Measurements from ENCODE around the gene ATXN7L3. TPM values are rescaled to one million over a fixed set of nuclear protein-coding genes. Genes with fewer than 3 reads are reported as not detected.
A peak's percentile ranks its signal among the peaks of the same experiment; 100 is the strongest.
"Not testable (repeated sequence)": the region's sequence is repeated elsewhere in the genome, so short reads cannot be mapped to it uniquely, and the experiment has no call there.

Gene ATXN7L3
- total RNA-seq, 1 donor from 2014 or later = 38.9 TPM

DNA sequence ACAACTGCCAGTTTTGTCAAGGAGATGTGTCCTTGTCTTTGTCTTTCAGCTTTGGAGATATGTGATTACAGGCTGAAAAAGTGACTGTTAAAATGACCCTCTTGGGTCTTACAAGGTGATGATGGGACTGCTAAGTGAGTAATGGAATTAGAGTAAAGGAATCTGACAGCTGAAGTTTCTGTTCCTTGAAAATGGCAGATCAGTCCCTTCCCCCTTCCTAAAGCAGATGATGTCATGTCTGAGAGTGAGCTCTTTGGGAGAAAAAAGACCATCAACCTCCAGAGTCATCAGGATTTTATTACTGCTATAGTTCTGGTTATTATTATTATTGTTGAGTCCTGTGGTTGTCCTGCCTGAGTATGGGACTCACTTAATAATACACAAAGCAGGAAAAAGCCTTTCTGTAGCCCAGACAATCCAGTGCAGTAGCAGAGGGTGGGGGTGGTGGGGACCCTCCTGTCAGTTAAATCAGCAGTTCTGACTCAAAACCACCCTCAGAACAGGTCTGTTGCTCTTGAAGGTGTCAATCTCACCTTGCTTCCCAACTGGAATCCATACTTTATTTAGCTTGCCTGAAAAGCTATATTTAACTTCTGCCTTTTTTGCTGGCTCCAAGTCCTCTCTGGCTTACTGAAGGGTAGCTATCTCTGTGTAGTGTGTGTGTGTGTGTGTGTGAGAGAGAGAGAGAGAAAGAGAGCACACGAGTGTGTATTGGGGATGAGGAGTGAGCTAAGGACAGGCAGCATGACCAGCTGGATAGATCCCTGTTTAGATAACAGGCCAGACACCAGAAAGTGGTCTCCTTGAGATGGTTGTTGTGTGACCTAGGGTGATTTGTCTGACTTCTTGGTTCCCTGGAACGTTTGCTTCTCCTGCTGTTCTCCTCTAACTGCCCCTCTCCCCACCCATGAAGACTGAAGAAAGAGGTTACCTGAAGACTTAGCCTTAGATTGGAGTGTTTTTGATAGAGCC, 53.0 kb downstream of the ATXN7L3 start:
- Mint-ChIP-seq H3K36me3 (peaks cover 17% of the 10 kb centered on the region), H3K27me3 (ENCODE audit: insufficient read depth, low read depth) (peaks cover 2% of the 10 kb centered on the region), H3K4me1 (peaks cover 6% of the 10 kb centered on the region), H3K9me3 (no peaks in the 10 kb centered on the region), H3K4me3 (no peak overlapping the region), H3K27ac (peak overlapping the region; percentile 25)
- Histone ChIP-seq H3K4me3 (no peak overlapping the region), H3K9me3 (ENCODE audit: low read depth) (no peaks in the 10 kb centered on the region), H3K9ac (no peak overlapping the region), H3K79me2 (ENCODE audit: low read depth) (peaks cover 42% of the 10 kb centered on the region), H4K20me1 (ENCODE audit: low read depth) (no peaks in the 10 kb centered on the region), H2AFZ (replicated peaks) (no peak overlapping the region), H3K27ac (no peak overlapping the region), H3K4me1 (peaks cover 6% of the 10 kb centered on the region), H3K36me3 (no peaks in the 10 kb centered on the region), H3K27me3 (no peaks in the 10 kb centered on the region), H3F3A (ENCODE audit: low read depth) (peaks cover 10% of the 10 kb centered on the region), H3K4me2 (no peak overlapping the region)
- no peak for TF ChIP-seq EZH2phosphoT487 (IDR thresholded peaks at IDR 0.05)
- TF ChIP-seq EZH2 (IDR thresholded peaks at IDR 0.05) = no peak
- no peak for TF ChIP-seq CTCF (IDR thresholded peaks at IDR 0.05)
- no peak for DNase-seq (ENCODE audit: low spot score)

DNA sequence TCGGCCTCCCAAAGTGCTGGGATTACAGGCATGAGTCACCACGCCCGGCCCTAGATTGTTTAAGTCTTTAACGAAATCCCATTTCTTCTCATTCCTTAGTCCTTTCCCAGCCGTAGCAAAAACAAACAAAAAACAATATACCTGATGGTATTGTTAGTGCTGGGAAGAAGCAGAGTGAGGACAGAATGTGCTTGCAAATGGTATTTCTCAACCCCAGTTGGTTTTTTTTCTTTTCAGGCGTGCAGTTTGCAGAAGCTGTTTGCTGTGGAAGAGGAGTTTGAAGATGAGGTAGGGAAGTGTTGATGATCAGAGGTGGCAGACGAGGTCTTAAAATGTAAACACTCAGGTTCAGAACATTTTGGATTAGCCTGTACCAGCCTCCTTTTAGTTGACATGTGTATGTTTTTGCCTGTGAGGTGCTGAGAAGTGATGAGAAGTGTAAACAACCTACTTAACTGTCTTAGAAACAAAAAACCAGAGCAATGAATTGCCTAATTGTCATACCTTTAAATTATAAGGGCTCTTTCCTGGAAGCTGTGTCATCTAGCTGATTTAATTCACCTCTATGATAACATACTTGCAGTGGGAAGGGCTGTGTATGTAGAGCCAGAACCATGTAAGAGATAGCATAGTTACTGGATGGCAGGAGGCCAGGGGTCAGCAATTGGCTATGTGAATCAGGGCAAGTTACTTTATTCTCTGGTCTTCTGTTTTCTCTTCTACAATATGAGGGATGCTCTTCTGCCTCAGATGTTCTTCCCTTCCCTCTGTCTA, 54.5 kb downstream of the ATXN7L3 start:
- Mint-ChIP-seq H3K27me3 (ENCODE audit: insufficient read depth, low read depth) (peaks cover 3% of the 10 kb centered on the region), H3K4me3 (peak overlapping the region; percentile 29), H3K36me3 (peaks cover 14% of the 10 kb centered on the region), H3K4me1 (peaks cover 12% of the 10 kb centered on the region), H3K27ac (no peak overlapping the region), H3K9me3 (no peaks in the 10 kb centered on the region)
- peaks cover 16% of the 10 kb centered on the region for H3F3A ChIP-seq (ENCODE audit: low read depth)
- H3K27ac ChIP-seq = peak overlapping the region; percentile 37
- no peak overlapping the region for H2AFZ ChIP-seq (replicated peaks)
- peaks cover 27% of the 10 kb centered on the region for H3K79me2 ChIP-seq (ENCODE audit: low read depth)
- no peak overlapping the region for H3K4me2 ChIP-seq
- H3K27me3 ChIP-seq = no peaks in the 10 kb centered on the region
- no peaks in the 10 kb centered on the region for H4K20me1 ChIP-seq (ENCODE audit: low read depth)
- DNase-seq (ENCODE audit: low spot score) = no peak
- peaks cover 10% of the 10 kb centered on the region for H3K4me1 ChIP-seq
- TF ChIP-seq EZH2 (IDR thresholded peaks at IDR 0.05) = no peak
- no peak for TF ChIP-seq CTCF (IDR thresholded peaks at IDR 0.05)
- no peak for TF ChIP-seq EZH2phosphoT487 (IDR thresholded peaks at IDR 0.05)
- H3K9ac ChIP-seq = no peak overlapping the region
- H3K9me3 ChIP-seq (ENCODE audit: low read depth) = no peaks in the 10 kb centered on the region
- no peaks in the 10 kb centered on the region for H3K36me3 ChIP-seq
- no peak overlapping the region for H3K4me3 ChIP-seq

- H3K9ac ChIP-seq; H3K36me3 ChIP-seq; H4K20me1 ChIP-seq (ENCODE audit: low read depth); DNase-seq (ENCODE audit: low spot score); H3K27me3 ChIP-seq; H3K36me3 Mint-ChIP-seq; H3K27ac ChIP-seq; H3K27me3 Mint-ChIP-seq (ENCODE audit: insufficient read depth, low read depth); H3K4me2 ChIP-seq; H2AFZ ChIP-seq (replicated peaks); H3K27ac Mint-ChIP-seq; H3K9me3 Mint-ChIP-seq; H3K4me3 ChIP-seq; H3K9me3 ChIP-seq (ENCODE audit: low read depth): not testable (repeated sequence)
- Histone ChIP-seq H3F3A (ENCODE audit: low read depth) (peaks cover 20% of the 10 kb centered on the region), H3K79me2 (ENCODE audit: low read depth) (peaks cover 25% of the 10 kb centered on the region), H3K4me1 (peaks cover 10% of the 10 kb centered on the region)
- H3K4me3 Mint-ChIP-seq = peak overlapping the region; percentile 74
- peaks cover 12% of the 10 kb centered on the region for H3K4me1 Mint-ChIP-seq
Measured at GRCh38 chr17:44143921-44144320, 55.8 kb downstream of the ATXN7L3 start.

Small RNA genes within 50 kb of the gene (microRNA-seq; reads per million reads assigned to microRNA genes)
- gene MIR6782 = not detected

Small RNA genes within 50 kb of the gene (small RNA-seq; reads per million reads assigned to genes)
- gene MIR6782 = not detected

Other genes starting within 250 kb of the ATXN7L3 start
- 0.40 TPM in 1 of 2 replicates, not detected in the other for gene PYY, start 245.9 kb downstream of the ATXN7L3 start, total RNA-seq (ENCODE audit: low replicate concordance)
- gene NAGS, start 195.3 kb downstream of the ATXN7L3 start, total RNA-seq (ENCODE audit: low replicate concordance) = 1.8 and 2.2 TPM in 2 replicates
- gene TMEM101, start 184.9 kb downstream of the ATXN7L3 start, total RNA-seq (ENCODE audit: low replicate concordance) = 33.8 and 55.9 TPM in 2 replicates
- 69.6 and 76.7 TPM in 2 replicates for gene LSM12, start 133.2 kb downstream of the ATXN7L3 start, total RNA-seq (ENCODE audit: low replicate concordance)
- gene G6PC3, start 129.1 kb downstream of the ATXN7L3 start, total RNA-seq (ENCODE audit: low replicate concordance) = 16.6 and 55.1 TPM in 2 replicates
- gene HDAC5, start 76.2 kb downstream of the ATXN7L3 start, total RNA-seq (ENCODE audit: low replicate concordance) = 23.6 and 71.0 TPM in 2 replicates
- gene HROB, start 58.0 kb downstream of the ATXN7L3 start, total RNA-seq (ENCODE audit: low replicate concordance) = 6.5 and 11.0 TPM in 2 replicates
- gene ASB16, start 29.2 kb downstream of the ATXN7L3 start, total RNA-seq (ENCODE audit: low replicate concordance) = not detected in 2 replicates
- 16.6 and 26.3 TPM in 2 replicates for gene TMUB2, start 12.9 kb downstream of the ATXN7L3 start, total RNA-seq (ENCODE audit: low replicate concordance)
- gene UBTF, start 19.8 kb upstream of the ATXN7L3 start, total RNA-seq (ENCODE audit: low replicate concordance) = 23.7 and 32.9 TPM in 2 replicates
- not detected in 2 replicates for gene SLC4A1, start 68.3 kb upstream of the ATXN7L3 start, total RNA-seq (ENCODE audit: low replicate concordance)
- gene RUNDC3A, start 108.7 kb upstream of the ATXN7L3 start, total RNA-seq (ENCODE audit: low replicate concordance) = 0.09 and 0.58 TPM in 2 replicates
- 61.2 and 146 TPM in 2 replicates for gene SLC25A39, start 124.9 kb upstream of the ATXN7L3 start, total RNA-seq (ENCODE audit: low replicate concordance)
- gene GRN, start 145.4 kb upstream of the ATXN7L3 start, total RNA-seq (ENCODE audit: low replicate concordance) = 28.2 and 98.6 TPM in 2 replicates
- gene FAM171A2, start 164.0 kb upstream of the ATXN7L3 start, total RNA-seq (ENCODE audit: low replicate concordance) = 18.1 and 68.1 TPM in 2 replicates
- 4.7 and 8.0 TPM in 2 replicates for gene ITGA2B, start 189.8 kb upstream of the ATXN7L3 start, total RNA-seq (ENCODE audit: low replicate concordance)

Measured in neural progenitor cell (in vitro differentiated cells).